Cerebellar cortex (tissue), 1 donor: ENCODE measurements around the gene RAD51B.

Experiments
- DNase-seq: peaks from one replicate; pipeline ENCODE4 v3.0.0-alpha.2; 2015; ENCODE audit warnings: low spot score

RAD51B gene

DNA sequence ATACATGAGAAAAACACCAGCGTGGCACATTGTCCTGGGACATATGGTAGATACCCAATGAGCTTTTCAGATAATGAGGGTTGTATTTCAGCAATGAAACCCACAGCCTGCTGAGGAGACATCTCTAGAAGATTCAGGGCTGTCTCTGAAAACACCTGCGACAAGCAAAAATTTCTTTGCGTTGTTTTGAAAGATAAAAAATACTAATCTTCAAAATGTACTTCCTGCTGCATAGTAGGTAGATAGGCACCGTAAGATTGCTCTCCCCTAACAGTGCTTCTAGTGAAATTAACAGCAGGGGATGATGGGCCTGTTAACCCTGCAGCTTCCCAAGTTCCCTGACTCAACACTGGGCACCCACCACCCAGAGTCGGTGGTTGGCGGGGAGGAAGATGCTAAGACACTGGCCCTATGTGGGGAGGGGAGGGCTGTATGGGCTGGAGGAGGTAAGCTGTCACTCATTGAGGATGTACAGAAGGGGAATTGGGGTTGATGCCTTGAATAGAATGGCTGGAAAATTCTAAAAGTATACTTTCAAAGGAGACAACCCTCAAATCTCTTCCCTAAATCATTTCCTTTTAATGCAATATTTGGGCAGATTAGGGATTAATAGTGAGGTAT lies 953.3 kb downstream of the RAD51B start:
- DNase-seq = no peak

DNA sequence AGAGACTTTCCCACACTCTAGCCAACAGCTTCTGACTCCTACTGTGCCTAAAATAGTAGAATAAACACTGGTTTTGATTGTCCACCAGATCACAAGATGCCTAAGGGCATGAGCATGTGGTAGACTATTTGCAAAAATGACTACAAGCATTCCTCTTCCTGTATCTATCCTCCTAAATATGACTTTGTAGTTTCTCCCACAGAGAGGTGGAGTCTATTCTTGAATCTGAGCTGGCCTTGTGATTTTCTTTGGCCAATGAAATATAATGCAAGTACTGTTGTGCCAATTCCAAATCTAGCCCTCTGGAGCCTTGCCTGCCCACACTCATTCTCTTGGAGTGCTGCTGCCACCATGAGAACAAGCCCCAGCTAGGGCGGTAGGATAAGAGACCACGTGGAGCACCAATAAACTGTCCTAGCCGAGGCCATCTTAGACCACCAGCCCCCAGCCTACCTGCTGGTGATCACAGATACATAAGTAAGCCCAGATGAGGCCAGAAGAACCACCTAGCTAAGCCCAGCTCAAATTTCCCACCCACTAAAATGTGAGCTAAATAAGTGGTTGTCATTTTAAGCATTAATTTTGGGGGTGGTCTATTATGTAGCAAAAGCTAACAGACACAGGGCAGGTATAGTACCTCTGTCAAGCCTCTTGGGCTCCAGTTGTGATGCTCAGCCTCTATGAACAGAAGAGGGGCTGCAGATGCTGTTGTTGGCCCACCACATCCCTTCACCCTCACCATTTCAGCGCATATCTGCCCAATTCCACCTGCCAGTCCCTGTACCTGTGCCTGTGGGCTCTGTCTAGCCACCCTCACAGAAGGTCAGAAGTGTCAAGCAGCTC lies 955.4 kb downstream of the RAD51B start:
- DNase-seq = no peak

DNA sequence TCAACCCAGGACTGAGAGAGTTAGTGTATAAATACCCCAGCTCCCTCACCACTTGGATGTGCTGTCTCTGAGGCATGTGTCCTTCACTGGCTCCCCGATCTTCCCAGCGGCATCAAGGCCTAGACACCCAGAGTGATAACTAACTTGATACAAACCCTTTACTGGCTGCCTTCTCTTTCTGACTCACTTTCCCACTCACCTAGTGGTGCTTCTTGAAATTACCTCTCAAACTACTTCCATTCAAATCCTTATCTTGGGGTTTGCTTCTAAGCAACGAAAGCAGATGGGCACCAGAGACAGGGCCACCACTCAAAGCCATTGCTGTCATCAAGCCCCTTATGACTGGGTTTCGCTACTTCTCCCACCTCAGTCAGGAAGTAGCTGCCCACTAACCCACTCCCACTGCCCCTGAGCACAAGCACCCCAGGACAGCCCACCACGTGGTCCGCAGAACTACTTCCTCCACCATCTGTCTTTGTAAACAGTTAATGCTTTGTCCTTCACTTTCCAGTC lies 956.1 kb downstream of the RAD51B start:
- no peak for DNase-seq

DNA sequence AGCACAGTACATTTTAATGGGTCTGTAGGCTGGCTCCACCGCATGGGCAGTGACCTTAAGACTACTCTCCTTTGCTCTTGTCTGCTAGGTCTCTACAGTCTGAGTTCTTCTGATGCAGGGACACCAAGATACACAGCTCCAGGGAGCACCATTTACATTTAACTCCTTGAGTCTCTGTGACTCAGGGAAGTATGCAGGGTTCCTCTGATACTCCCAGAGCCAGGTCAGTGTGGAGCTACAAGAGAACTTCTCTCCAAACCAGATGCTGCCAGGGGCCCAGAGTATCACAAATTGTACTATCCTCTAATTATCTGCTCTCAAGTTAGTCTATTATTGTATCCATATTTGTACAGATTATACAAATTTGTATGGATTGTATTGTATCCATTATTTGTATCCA lies 958.1 kb downstream of the RAD51B start:
- DNase-seq = no peak
